Measurements from ENCODE around the gene HEATR5A.

- no peak for TF ChIP-seq POLR2AphosphoS5 (IDR thresholded peaks at IDR 0.05; ENCODE audit: low read depth, low read length)
- TF ChIP-seq POLR2A (IDR thresholded peaks at IDR 0.05; ENCODE audit: low read depth, low read length) = no peak
Measured at GRCh38 chr14:31270196-31270772, 150.1 kb downstream of the HEATR5A start.
